GM12865 (cell line): ENCODE results near the gene COX8A.

Experiments
- DNase-seq: peaks from one replicate; pipeline ENCODE4 v3.0.0; 2010; ENCODE audit warnings: low read depth
- H3K4me3 ChIP-seq: 2 replicates; pipeline ENCODE4 v1.5.1; 2011; ENCODE audit warnings: mild to moderate bottlenecking, low read depth, low read length, control low read depth
- TF ChIP-seq, protein P1 (sequence below): IDR thresholded peaks from 2 replicates; pipeline ENCODE4 v1.5.1; 2011; ENCODE audit warnings: low read length, control low read depth, low read depth, inconsistent platforms; ENCODE audit not compliant: insufficient read depth; ENCODE audit errors: missing control alignments

Gene COX8A

DNA sequence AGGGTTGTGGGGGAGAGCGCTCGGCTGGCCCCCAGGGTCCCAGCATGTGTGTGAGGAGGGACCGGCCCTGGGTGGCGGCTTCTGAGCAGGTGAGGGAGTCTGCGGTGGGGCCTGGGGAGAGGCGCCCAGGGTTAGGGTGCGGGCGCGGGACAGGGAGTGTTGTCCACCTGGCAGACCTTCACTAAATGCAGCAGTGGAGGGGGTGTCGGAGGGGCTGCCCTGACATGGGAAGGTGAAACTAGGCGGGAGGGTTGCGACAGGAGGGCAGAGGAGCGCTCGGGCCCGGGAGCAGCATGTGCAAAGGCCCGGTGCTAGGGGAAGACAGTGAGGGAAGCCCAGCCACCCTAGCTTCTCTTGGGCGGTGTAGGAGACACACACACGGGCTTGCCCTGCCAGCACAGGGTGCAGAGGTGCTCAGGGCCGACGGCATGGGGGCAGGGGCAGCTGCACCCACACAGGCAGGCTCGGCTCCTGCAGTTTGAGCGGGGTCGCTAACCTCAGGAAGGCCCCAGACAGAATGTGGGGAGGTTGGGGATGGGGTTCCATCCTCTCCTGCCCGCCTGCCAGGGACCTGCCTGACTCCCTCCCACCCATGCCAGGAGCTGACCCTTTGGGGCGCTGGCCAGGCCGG is 34.0 kb downstream of the COX8A start:
- no peak overlapping the region for H3K4me3 ChIP-seq
- TF ChIP-seq, protein P1, sequence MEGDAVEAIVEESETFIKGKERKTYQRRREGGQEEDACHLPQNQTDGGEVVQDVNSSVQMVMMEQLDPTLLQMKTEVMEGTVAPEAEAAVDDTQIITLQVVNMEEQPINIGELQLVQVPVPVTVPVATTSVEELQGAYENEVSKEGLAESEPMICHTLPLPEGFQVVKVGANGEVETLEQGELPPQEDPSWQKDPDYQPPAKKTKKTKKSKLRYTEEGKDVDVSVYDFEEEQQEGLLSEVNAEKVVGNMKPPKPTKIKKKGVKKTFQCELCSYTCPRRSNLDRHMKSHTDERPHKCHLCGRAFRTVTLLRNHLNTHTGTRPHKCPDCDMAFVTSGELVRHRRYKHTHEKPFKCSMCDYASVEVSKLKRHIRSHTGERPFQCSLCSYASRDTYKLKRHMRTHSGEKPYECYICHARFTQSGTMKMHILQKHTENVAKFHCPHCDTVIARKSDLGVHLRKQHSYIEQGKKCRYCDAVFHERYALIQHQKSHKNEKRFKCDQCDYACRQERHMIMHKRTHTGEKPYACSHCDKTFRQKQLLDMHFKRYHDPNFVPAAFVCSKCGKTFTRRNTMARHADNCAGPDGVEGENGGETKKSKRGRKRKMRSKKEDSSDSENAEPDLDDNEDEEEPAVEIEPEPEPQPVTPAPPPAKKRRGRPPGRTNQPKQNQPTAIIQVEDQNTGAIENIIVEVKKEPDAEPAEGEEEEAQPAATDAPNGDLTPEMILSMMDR: no peak
- DNase-seq: no peak

GRCh38 chr11:64008914-64009633 is 34.7 kb downstream of the COX8A start:
- no peak overlapping the region for H3K4me3 ChIP-seq
- no peak for DNase-seq
- TF ChIP-seq, protein P1: no peak

GRCh38 chr11:64009710-64010109 is 35.3 kb downstream of the COX8A start:
- TF ChIP-seq, protein P1: no peak
- H3K4me3 ChIP-seq: no peak overlapping the region

DNA sequence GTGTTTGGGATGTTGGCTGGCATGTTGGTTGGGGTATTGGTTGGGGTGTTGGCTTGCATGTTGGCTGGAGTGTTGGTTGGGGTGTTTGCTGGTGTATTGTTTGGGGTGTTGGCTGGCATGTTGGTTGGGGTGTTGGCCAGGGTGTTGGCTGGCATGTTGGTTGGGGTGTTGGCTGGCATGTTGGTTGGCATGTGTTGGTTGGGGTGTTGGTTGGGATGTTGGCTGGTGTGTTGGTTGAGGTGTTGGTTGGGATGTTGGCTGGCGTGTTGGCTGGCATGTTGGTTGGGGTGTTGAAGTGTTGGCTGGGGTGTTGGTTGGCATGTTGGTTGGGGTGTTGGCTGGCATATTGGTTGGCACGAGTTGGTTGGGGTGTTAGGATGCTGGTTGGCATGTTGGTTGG is 36.4 kb downstream of the COX8A start:
- H3K4me3 ChIP-seq: no peak overlapping the region
- no peak for DNase-seq
- TF ChIP-seq, protein P1: no peak

More at GRCh38 chr11:64009710-64010109, 35.3 kb downstream of the COX8A start:
- DNase-seq: no peak

- TF ChIP-seq, protein P1: no peak
- no peak overlapping the region for H3K4me3 ChIP-seq
- DNase-seq: no peak
These were observed 37.0 kb downstream of the COX8A start for GRCh38 chr11:64011371-64011770.

GRCh38 chr11:64013141-64013896 is 38.9 kb downstream of the COX8A start:
- TF ChIP-seq, protein P1: no peak
- no peak for DNase-seq
- no peak overlapping the region for H3K4me3 ChIP-seq
